Activated CD8-positive, alpha-beta memory T cell treated with anti-CD3 and anti-CD28 coated beads for 1 hour (primary cell): ENCODE results near the gene DNAJB6.

ENCODE experiments used
- DNase-seq, 2 donors: peaks; one replicate each; pipeline ENCODE4 v3.0.0-alpha.2; 2020; ENCODE audit warnings: low read depth in 1 of 2; ENCODE audit errors: extremely low read depth in 1 of 2

DNAJB6 gene

GRCh38 chr7:157394246-157395191, 57.7 kb downstream of the DNAJB6 start:
- DNase-seq = no peak

- no peak for DNase-seq
Observed at GRCh38 chr7:157395206-157395605, 58.4 kb downstream of the DNAJB6 start.

- no peak for DNase-seq
Observed at GRCh38 chr7:157396316-157397035, 59.7 kb downstream of the DNAJB6 start.

GRCh38 chr7:157397036-157397720, 60.4 kb downstream of the DNAJB6 start:
- DNase-seq = no peak

- no peak for DNase-seq
Observed at GRCh38 chr7:157397731-157398691, 61.2 kb downstream of the DNAJB6 start.

GRCh38 chr7:157399086-157399687, 62.4 kb downstream of the DNAJB6 start:
- DNase-seq = no peak

- no peak for DNase-seq
Observed at GRCh38 chr7:157400171-157400860, 63.5 kb downstream of the DNAJB6 start.

GRCh38 chr7:157401567-157402387, 65.0 kb downstream of the DNAJB6 start:
- no peak for DNase-seq

GRCh38 chr7:157402388-157402703, 65.5 kb downstream of the DNAJB6 start:
- no peak for DNase-seq

- DNase-seq = no peak
Observed at GRCh38 chr7:157402911-157403534, 66.2 kb downstream of the DNAJB6 start.

- DNase-seq = no peak
Observed at GRCh38 chr7:157403646-157404401, 67.0 kb downstream of the DNAJB6 start.

- DNase-seq = no peak
Observed at GRCh38 chr7:157404845-157405481, 68.2 kb downstream of the DNAJB6 start.

- DNase-seq = no peak
Observed at GRCh38 chr7:157405501-157405900, 68.7 kb downstream of the DNAJB6 start.

- no peak for DNase-seq
Observed at GRCh38 chr7:157405914-157406810, 69.4 kb downstream of the DNAJB6 start.

GRCh38 chr7:157406971-157407370, 70.2 kb downstream of the DNAJB6 start:
- DNase-seq = no peak
